Endothelial cell of umbilical vein (primary cell): ENCODE results near the gene BRSK2.

Experiments
- CTCF ChIP-seq, 2 donors: IDR thresholded peaks; 1 replicate in 1 of 2; 2 replicates in 1 of 2; pipeline ENCODE4 v1.5.1; 2011; ENCODE audit warnings: low read length in 2 of 2, mild to moderate bottlenecking in 2 of 2, moderate library complexity in 2 of 2, control low read depth in 1 of 2, inconsistent platforms in 1 of 2, low read depth in 1 of 2; ENCODE audit not compliant: insufficient read depth in 1 of 2; ENCODE audit errors: extremely low read depth in 1 of 2
- EZH2 ChIP-seq: IDR thresholded peaks from 2 replicates; pipeline ENCODE4 v1.6.1; 2012; ENCODE audit warnings: borderline replicate concordance, low read depth, mild to moderate bottlenecking, moderate library complexity, low read length, inconsistent platforms; ENCODE audit not compliant: severe bottlenecking
- FOS ChIP-seq: IDR thresholded peaks from 2 replicates; pipeline ENCODE4 v1.6.1; 2011; ENCODE audit warnings: mild to moderate bottlenecking, low read length, moderate library complexity, borderline replicate concordance; ENCODE audit not compliant: insufficient read depth
- MAX ChIP-seq: IDR thresholded peaks from 2 replicates; pipeline ENCODE4 v1.6.1; 2011; ENCODE audit not compliant: insufficient read depth, insufficient read length
- MYC ChIP-seq: IDR thresholded peaks from one replicate; pipeline ENCODE4 v1.6.1; 2011; ENCODE audit warnings: mild to moderate bottlenecking, low read depth, low read length
- POLR2A ChIP-seq: IDR thresholded peaks from 2 replicates; pipeline ENCODE4 v1.6.1; 2012; ENCODE audit warnings: low read depth, mild to moderate bottlenecking, control low read depth, low read length
- POLR2AphosphoS5 ChIP-seq: IDR thresholded peaks from 2 replicates; pipeline ENCODE4 v1.6.1; 2012; ENCODE audit warnings: low read depth, mild to moderate bottlenecking, control low read depth, low read length, moderate library complexity; ENCODE audit not compliant: insufficient read depth

- TF ChIP-seq POLR2A = no peak
- TF ChIP-seq CTCF (IDR thresholded peaks at IDR 0.05; ENCODE audit: extremely low read depth in 1 of 2, insufficient read depth in 1 of 2, low read depth in 1 of 2, low read length in 2 of 2) = no peak
- TF ChIP-seq EZH2 = no peak
- no peak for TF ChIP-seq MAX
- no peak for TF ChIP-seq POLR2AphosphoS5
- no peak for TF ChIP-seq FOS
- no peak for TF ChIP-seq MYC
These were observed 39.1 kb downstream of the BRSK2 start for GRCh38 chr11:1428762-1429316.
